A673 (cell line): ENCODE results near the gene ACTL8.

Experiments used
- EZH2 ChIP-seq: fragments of 200-600 bp; sonication (generic); IDR thresholded peaks from 2 replicates; pipeline ENCODE4 v1.6.1; 2017; ENCODE audit warnings: borderline replicate concordance, low read depth, mild to moderate bottlenecking, mixed read lengths, antibody characterized with exemption, low read length; ENCODE audit not compliant: poor library complexity, severe bottlenecking
- TF ChIP-seq, protein P1 (sequence below): fragments of 300-800, 200-600 bp; sonication (generic); conservative IDR thresholded peaks from 2 replicates; pipeline ENCODE4 v1.5.1; 2017; ENCODE audit warnings: low read depth, mild to moderate bottlenecking, antibody characterized with exemption, low read length, moderate library complexity, mixed read lengths

DNA sequence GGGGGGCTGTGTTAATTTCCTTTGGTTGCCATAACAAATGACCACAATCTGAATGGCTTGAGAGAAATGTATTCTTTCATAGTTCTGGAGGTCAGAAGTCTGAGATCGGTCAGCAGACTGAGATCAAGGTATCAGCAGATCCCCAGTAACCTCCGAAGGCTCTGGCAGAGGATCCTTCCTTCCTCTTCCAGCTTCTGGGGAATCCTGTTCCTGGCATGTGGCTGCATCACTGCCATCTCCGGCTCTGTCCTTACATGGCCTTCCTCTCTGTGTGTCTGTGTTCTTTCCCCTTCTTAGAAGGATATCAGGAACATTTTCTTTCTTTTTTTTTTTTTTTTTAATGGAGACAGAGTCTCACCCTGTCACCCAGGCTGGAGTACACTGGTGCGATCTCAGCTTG, 25.8 kb downstream of the ACTL8 start:
- TF ChIP-seq, protein P1, sequence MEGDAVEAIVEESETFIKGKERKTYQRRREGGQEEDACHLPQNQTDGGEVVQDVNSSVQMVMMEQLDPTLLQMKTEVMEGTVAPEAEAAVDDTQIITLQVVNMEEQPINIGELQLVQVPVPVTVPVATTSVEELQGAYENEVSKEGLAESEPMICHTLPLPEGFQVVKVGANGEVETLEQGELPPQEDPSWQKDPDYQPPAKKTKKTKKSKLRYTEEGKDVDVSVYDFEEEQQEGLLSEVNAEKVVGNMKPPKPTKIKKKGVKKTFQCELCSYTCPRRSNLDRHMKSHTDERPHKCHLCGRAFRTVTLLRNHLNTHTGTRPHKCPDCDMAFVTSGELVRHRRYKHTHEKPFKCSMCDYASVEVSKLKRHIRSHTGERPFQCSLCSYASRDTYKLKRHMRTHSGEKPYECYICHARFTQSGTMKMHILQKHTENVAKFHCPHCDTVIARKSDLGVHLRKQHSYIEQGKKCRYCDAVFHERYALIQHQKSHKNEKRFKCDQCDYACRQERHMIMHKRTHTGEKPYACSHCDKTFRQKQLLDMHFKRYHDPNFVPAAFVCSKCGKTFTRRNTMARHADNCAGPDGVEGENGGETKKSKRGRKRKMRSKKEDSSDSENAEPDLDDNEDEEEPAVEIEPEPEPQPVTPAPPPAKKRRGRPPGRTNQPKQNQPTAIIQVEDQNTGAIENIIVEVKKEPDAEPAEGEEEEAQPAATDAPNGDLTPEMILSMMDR = no peak
- TF ChIP-seq EZH2 = no peak
